ENCODE data around the gene PODXL2.
"Not testable (repeated sequence)": the region's sequence is repeated elsewhere in the genome, so short reads cannot be mapped to it uniquely, and the experiment has no call there.

The PODXL2 gene

DNA sequence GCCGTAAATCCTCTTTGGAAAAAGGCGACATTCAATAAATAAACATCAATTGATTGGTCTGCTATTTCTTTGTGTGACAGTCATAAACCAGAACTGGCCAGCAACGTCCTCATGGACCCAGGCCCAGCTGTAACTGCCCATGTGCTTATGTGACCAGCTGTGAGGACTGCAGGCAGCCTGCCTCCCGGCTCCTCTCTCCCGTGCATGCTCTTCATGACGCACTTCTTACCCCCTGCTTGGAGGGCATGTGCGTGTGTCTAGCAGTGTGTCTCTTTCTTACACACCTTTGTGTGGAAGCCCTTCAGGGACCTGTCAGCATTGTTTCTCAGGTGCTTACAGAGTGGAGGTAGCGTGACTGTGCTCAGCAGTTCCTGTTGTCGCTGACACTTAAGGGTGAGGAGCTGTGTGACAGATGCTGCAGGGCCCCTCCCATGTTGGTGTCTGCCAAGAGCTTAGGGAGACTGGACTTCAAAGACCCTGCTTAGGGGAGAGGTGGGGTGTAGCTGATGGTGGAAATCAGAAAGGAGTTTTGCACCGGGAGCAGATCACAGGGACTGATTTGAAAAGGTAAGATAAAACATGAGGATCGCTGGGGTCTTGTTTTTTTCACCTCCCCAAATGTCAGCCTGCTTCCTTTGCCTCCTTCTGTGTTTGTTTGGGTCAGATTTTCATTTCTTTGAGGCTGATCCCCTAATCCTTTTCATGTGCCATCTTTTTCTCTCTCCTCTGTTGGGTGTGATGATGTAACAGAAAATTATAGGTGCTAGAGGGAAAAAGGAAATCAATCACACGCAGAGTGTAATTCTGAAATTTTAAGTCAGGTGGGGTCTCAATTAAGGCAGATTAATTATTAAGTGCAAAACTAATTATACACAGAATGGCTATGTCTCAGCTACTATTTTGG, 2.1 kb downstream of the PODXL2 start:
- DNase-seq (ENCODE audit: low read depth): no peak

DNA sequence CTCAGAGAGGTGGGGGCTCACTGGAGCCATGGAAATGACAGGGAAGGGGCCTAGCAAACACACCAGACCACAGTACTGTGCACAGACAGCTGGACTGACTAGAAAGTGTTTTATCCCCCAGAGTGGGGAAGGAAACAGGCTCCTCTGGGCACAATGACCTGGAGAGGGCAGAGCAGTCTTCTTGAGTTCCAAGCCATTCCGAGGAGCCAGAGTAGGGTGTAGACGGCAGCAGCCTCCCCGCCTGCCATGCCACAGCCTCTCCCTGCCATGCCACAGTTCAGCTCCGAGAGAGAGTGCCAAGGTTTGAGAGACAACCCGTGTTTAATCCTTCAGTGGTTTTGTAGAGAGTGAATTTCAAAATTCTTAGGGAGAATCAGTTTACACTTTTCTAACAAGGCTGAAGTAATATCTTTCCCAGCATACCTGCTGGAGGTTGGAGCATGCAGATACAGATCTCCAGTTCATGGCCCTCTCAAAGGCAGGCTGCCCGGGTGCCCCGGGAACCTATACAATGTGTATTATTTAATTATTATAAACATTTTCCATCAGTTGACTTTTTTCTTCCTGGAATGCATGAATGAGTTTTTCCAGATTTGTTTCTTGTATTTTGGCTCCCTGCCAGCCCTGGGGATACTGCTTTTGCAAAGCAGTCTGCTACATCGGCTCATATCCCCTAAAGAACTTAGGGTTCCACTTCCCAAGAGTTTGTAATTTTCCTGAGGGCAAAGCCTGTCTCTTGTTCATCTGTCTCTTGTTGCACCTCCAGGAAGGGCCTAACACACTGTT, 3.2 kb downstream of the PODXL2 start:
- no peak for DNase-seq (ENCODE audit: low read depth)

DNA sequence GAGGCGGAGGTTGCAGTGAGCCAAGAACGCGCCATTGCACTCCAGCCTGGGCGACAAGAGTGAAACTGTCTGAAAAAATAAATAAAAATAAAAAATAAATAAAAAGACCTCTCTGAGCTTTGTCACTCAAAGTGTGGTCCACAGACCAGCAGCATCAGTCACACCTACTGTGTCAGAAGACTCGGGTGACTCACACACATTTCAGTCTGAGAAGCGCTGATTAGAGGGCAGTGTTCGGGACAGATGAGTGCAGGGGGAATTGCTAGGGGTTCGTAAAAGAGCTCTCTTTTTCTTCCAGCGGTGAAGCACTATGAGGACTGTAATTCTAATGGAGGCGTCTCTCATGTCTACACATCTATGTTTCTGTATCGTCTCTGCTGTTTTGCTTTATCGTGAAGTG, 5.7 kb downstream of the PODXL2 start:
- no peak for DNase-seq (ENCODE audit: low read depth)

DNA sequence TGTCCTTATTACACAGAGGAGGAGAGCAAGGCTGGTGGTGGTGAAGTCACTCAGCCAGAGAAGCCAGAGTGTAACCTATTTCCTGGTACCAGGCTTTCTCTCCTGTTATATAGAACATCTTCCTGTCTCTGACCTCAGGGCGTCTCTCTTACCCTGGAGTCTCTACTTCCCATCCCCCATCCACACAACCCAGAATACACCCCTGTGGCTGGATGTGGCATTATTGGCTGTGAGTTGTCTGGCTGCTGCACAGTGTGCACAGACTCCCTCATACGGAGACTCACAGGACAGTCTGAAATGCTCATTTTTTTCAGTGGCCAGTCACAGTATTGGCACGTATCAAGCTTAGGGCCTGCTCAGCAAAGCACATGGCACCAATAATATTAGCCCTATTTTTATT, 8.6 kb downstream of the PODXL2 start:
- no peak for DNase-seq (ENCODE audit: low read depth)

DNA sequence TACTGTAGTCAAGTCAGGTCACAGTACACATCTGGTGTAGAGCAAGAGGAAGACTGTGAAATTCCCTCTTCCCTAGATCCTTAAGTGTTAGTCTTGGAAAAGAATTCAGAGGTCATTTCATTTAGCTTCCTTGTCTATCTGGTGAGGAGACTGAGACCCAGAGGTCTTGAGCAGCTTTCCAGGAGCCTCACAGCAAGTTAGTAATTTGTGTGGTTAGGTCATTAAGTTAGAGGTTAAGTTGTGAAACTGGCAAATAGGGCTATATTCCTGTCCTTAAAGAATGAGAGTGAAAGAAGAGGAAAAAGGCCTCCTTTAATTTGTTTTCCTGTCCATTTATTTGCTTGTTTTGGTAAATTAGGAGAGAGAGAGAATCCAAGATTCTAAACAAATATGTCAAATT, 9.0 kb downstream of the PODXL2 start:
- no peak for DNase-seq (ENCODE audit: low read depth)

DNA sequence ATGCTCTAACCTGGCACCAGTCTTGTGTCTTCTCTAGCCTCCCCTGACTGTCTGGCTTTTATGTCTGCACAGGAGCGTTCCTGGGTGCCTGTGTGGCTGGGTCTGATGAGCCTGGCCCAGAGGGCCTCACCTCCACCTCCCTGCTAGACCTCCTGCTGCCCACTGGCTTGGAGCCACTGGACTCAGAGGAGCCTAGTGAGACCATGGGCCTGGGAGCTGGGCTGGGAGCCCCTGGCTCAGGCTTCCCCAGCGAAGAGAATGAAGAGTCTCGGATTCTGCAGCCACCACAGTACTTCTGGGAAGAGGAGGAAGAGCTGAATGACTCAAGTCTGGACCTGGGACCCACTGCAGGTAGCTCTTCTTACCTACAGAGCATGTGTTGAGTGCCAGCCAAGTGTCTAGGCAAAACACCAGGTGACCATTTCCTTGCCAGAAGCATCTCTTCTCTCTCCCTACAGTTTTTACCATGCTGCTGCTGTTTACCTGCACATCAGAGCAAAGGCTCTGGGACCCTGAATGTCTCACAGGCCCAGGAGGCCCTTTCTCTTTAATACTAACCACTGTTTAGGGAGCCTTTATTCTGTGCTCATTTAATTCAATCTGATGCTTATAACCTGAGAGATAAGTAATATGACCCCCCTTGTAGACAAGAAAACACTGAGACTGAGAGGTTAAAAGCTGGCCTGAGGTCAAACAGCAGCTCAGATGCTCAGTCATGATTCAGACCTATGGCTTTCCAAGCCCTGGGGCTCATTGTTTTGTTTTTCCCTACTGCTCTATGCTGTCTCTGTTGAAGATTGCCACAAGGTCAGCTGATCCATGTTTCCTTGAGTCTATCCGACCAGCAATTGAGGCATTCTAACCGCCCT, 10.4 kb downstream of the PODXL2 start:
- no peak for DNase-seq (ENCODE audit: low read depth)

DNA sequence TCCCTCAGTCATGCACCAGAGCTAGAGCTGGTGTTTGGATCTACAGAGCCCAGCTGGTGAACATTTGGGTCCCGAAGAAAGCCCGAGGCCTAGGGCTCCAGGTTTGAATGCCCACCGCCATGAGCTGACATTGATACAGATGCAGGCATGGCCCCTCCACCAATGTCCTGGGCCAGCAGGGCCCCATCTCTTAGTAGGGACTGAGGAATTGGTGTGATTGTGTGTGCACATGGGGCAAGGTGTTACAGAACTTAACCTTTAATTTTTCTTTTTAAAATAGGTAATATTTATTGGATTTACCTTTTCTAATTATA, 11.0 kb downstream of the PODXL2 start:
- DNase-seq (ENCODE audit: low read depth): no peak

DNA sequence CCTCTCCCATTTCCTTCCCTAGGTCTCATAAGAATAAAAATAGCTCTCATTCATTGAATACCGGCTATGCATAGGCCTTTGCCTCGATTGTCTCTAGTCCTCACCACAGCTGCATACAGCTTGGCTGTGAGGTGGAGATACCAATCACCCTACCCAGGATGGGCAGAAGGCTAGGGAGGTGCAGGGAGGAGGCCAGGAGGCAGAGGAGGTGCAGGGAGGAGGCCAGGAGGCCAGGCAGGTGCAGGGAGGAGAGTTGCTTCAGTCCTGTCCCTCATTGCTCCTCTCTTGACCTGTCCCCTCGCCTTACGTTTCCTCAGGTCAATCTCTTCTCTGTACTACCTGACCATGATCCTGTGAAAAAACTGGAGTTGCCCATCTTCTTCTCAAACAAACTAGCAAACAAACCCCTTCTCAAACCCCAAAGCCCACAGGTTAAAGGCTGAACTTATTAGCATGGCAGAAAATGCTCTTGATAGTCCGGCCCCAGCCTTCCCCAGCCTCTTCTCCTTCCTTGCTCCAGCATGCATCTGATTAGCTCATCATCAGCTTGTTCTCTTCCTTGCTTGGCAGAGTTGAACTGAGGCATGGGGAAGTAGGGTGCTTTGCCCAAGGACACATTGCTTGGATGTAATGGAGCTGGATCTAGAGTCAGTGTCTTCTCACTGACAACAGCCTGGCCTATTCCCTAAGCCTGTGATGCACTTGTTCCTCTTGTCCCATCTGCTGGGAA, 15.8 kb downstream of the PODXL2 start:
- DNase-seq (ENCODE audit: low read depth): no peak

DNA sequence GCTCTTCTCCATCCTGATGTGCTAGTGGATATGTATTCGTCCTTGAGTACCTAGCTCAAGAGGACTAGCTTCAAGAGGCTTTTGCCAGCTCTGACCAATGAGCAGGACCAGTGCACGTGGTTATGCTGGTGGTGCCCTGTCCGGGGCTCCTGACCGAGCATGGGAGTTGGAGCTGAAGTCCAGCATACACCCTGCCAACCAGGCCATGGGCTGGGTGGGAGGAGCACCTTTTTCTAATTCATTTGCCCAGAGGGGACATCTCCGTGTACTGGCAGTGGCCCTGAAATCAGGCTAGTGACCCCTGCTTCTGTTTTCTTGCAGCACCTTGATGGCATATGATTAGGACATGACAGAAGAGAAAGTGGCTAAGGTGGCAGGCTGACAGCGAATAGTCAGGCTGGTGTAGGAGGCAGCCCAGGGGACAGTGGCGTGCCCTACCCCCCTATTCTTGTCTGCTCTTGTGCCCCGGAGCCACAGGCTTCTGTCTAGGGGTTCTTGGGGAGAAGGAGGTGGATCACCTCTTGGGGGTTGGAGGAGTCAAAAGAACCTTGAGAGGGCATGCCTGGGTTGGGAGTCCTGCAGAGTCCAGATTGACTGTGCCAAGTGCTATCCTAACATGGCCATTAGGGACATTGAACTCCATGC, 16.5 kb downstream of the PODXL2 start:
- no peak for DNase-seq (ENCODE audit: low read depth)

DNA sequence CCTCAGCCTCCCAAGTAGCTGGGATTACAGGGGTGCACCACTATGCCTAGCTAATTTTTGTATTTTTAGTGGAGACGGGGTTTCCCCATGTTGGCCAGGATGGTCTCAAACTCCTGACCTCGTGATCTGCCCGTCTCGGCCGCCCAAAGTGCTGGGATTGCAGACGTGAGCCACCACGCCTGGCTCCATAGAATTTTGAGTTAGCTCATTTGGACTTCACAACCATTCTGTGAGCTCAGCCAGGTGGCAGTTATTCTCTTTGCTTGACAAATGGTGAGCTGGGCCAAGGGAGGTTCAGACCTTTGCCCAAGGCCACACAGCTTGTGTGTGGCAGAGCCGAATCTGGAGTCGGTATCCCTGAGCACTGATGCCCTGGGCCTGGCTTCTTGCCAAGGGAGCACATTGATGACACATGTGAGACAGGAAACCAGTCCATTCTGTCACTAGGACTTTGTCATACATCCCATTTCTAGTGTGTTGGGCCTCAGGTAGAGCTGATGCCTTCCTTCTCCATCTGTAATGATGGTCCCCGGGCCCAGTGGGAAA, 17.6 kb downstream of the PODXL2 start:
- no peak for DNase-seq (ENCODE audit: low read depth)

DNA sequence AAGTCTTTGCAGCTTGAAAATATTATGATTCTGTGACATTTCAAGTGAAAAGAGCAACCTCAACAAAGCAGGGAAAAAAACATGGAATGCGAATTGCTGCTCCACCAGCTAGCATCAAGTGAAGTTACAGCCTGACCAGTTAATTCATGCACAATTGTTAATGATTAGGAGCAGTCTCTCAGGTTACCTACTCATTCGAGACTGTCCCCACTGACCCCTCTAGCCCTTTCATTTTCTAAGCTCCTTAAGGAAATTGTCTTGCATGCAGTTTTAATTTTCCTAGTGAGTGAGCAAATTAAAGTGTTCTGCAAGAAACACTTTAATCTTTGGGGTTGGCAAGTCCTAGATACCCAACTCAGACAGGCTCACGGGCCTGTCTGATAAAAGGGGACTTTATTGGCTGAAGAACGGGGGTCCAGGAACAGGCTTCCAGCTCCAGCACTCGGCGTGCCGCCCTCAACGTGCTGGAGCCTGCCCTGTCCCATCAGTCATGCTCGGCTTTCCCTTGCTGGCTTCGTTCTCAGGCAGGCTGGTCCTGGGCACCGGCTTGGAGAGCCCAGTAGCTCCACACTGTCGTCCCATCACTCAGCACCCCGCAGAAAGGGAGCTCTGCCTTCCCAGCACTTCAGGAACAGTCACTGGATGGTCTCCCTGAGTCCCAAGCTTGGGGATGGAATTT, 18.3 kb downstream of the PODXL2 start:
- no peak for DNase-seq (ENCODE audit: low read depth)

DNA sequence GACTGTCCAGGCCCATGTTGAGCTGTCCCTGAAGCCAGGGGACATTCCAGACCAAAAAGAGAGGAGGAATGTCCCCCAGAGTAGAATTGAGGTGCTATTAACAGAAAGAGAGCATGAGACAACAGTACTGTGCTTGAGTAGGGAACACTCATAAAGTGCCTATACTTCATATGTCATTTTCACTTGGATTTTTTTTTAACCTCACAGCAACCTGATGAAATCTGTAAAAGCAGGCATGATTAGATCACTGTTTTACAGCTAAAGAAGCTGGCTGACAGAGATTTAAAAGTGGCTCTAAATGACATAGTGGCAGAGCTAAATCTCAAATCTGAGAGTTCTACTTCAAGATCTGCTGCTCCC, 18.8 kb downstream of the PODXL2 start:
- no peak for DNase-seq (ENCODE audit: low read depth)

DNA sequence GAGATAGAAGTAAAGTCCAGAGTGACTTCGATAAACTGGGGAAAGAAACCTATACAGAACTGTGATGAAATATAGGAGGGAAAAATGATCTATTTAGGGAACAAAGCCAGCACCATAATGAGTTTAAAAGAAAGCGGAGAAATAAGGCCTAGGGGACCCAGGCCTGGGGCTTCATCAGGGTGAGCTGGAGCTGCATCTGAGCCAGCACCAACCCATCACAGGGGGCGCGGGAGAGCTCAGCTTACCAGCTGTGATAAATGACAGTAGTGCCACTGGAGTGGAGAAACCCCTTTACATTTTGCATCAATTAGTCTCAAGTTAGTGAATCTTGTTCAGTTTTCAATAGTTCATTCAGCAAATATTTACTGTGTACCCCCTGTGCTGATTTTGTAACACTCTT, 21.3 kb downstream of the PODXL2 start:
- DNase-seq (ENCODE audit: low read depth): no peak

DNA sequence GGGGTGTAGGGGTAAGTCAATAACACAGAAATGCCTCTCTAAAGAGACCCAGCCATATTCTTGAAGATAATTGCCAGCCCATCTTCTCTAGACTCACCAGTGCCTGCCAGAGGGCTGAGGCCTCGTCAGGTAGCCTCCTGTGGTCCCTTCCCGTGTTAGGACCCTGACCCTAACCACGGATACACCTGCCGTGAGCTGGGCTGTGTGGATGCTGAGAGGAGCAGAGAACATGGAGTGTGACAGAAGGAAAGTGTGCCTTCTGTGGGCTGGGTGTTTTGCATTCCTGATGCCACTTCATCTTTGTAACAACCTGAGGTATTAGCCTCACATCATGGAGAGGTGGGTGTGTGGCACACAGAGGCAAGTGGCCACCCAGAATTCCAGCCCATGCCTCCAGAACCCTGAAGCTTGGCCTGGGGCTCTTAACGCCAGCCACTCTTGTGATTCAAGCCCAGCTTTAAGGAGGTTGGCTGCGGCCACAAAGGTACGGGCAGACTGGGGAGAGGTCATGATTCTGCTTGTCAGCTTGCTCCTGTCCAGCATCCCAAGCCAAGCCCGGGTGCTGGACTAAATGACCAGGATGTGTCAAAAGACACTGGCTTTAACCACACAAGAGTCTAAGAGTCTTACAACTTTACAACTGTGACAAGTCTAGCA, 22.7 kb downstream of the PODXL2 start:
- DNase-seq (ENCODE audit: low read depth): no peak

DNA sequence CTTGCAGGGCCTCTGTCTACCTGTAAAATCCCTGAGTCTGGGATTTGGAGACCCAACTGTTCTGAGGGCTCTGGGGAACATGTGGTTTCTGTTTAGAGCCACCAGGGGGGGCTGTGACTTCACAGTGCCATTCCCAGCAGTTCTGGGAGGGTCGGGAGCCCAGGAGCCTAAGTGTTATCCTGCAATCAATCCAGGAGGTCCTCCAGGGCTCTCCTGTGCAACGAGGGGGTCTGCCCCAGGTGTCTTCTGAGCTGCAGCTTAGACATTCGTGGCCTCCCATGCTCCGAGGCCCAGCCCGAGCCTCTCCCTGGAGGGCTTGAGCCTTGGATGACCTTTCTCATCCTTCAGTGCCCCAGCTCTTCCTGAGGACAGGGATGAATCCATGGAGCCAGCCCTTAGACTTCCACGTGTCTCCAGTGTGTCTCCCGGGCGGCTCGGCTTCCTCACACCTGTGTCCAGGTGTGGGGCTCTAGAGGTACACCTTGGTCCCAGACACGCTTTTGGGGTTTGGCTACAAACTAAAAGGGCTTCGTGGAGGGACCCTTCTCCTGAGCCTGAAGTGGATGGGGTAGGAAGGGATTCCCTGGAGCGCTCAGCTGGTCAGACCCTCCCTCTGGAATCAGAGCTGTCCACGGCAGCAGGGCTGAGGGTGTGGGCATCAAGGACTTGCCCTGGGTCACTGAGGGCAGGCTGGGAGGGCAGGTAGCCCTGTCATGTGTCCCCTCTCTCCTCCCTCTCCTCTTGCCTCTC, 23.4 kb downstream of the PODXL2 start:
- DNase-seq (ENCODE audit: low read depth): no peak

DNA sequence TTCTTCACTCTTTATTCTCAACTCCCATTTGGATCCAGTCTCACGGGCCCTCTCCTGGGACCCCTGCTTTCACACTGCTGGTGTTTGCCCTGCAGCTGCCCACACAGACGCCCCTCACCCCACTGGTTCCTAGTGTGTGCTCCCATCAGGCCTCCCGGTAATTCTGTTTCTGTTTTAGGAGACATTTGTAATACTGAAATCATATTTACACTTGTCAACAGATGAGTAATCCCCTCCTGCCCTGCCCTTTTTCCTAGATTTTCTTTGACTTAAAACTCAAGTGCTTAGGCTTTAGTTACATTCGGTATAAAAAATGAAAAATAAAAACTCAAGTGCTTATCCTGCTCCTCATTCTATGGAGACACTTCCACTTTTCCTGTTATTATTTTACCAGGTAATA, 25.4 kb downstream of the PODXL2 start:
- no peak for DNase-seq (ENCODE audit: low read depth)

DNA sequence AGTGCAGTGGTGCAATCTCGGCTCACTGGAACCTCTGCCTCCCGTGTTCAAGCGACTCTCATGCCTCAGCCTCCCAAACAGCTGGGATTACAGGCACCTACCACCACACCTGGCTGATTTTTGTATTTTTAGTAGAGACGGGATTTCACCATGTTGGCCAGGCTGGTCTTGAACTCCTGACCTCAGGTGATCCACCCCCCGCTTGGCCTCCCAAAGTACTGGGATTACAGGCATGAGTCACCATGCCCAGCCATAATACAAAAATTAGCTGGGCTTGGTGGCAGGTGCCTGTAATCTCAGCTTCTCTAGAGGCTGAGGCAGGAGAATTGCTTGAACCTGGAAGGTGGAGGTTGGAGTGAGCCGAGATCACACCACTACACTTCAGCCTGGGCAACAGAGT, 26.0 kb downstream of the PODXL2 start:
- not testable (repeated sequence) for DNase-seq (ENCODE audit: low read depth)

DNA sequence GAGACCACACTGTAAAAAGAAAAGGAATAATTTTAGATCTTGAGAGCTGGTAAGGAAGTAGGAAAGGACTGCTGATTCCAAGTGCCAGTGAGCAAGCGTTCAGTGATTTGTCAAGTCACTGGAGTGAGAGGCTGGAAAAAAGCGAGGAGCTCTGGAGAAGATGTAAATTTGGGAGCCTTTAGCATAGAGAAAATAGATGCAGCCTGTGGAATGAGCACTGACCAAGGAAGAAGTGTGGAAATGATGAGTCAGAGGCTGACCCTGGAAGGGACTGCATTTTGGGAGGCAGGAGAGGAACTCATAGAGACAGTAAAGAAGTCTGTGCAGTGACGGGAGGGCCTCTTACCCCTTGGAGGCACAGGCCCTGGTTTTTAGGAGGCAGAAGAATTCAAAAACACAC, 26.7 kb downstream of the PODXL2 start:
- DNase-seq (ENCODE audit: low read depth): no peak

DNA sequence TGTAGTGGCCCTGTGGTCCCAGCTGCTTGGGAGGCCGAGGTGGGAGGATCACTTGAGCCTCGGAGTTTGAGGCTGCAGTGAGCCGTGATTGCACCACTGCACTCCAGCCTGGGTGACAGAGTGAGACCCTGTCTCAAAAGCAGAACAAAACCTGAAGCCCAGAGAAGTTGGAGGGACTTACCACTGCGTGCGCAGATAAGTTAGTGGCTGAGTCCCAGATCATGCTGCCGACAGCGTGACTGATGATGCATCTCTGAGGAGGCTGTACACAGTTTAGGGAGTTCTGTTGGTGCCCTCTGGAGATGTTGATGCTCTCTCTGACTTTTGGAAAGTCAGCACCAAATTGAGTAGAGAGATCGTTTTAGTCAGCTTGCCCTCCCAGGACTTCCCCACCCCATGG, 27.9 kb downstream of the PODXL2 start:
- DNase-seq (ENCODE audit: low read depth): no peak

All from activated T-cell treated with anti-CD3 and anti-CD28 coated beads for 1 hour (primary cell).